Endometrium (tissue), 2 donors: ENCODE measurements around the gene POLR3E.

Experiments used
- FAIRE-seq: peaks from 2 replicates; lab custom pipeline; 2012; peaks lifted over from hg19 to GRCh38; lab: Jason Lieb, UNC
- donor health status: control.
- donor health status: control.

Gene POLR3E

GRCh38 chr16:22297114-22297870 is at the start of gene POLR3E:
POLR3E (plus strand) TSS chr16:22297409; CDS start chr16:22302969, 5,560 bp downstream.
- peak; percentile 26 for FAIRE-seq

GRCh38 chr16:22250522-22250921 is 46.7 kb upstream of the POLR3E start:
- FAIRE-seq: no peak

GRCh38 chr16:22252317-22252716 is 44.9 kb upstream of the POLR3E start:
- FAIRE-seq: no peak

GRCh38 chr16:22253272-22253671 is 43.9 kb upstream of the POLR3E start:
- no peak for FAIRE-seq

- FAIRE-seq: no peak
Observed at GRCh38 chr16:22255335-22255734, 41.9 kb upstream of the POLR3E start.

- FAIRE-seq: no peak
Observed at GRCh38 chr16:22257440-22257839, 39.8 kb upstream of the POLR3E start.

- no peak for FAIRE-seq
Observed at GRCh38 chr16:22260490-22260889, 36.7 kb upstream of the POLR3E start.

GRCh38 chr16:22262460-22262859 is 34.7 kb upstream of the POLR3E start:
- FAIRE-seq: no peak

- no peak for FAIRE-seq
Observed at GRCh38 chr16:22264786-22265185, 32.4 kb upstream of the POLR3E start.

GRCh38 chr16:22265351-22265750 is 31.9 kb upstream of the POLR3E start:
- FAIRE-seq: no peak

- no peak for FAIRE-seq
Observed at GRCh38 chr16:22266546-22266945, 30.7 kb upstream of the POLR3E start.

- no peak for FAIRE-seq
Observed at GRCh38 chr16:22267764-22268163, 29.4 kb upstream of the POLR3E start.

- FAIRE-seq: no peak
Observed at GRCh38 chr16:22270525-22270924, 26.7 kb upstream of the POLR3E start.

- FAIRE-seq: no peak
Observed at GRCh38 chr16:22272870-22273650, 24.1 kb upstream of the POLR3E start.

- no peak for FAIRE-seq
Observed at GRCh38 chr16:22274916-22275315, 22.3 kb upstream of the POLR3E start.

- FAIRE-seq: no peak
Observed at GRCh38 chr16:22278441-22279230, 18.6 kb upstream of the POLR3E start.

- FAIRE-seq: no peak
Observed at GRCh38 chr16:22282254-22282892, 14.8 kb upstream of the POLR3E start.

GRCh38 chr16:22284637-22285036 is 12.6 kb upstream of the POLR3E start:
- no peak for FAIRE-seq

GRCh38 chr16:22285080-22285479 is 12.1 kb upstream of the POLR3E start:
- FAIRE-seq: no peak

- no peak for FAIRE-seq
Observed at GRCh38 chr16:22291020-22291419, 6.2 kb upstream of the POLR3E start.

- no peak for FAIRE-seq
Observed at GRCh38 chr16:22291860-22292318, 5.3 kb upstream of the POLR3E start.

- no peak for FAIRE-seq
Observed at GRCh38 chr16:22292320-22292719, 4.9 kb upstream of the POLR3E start.
